Erythroblast (primary cell): ENCODE data around the gene CRTC2.

Source experiments
- GATA1 ChIP-seq: IDR thresholded peaks from 2 replicates; pipeline ENCODE4 v1.6.1; 2011; ENCODE audit warnings: low read depth, mild to moderate bottlenecking, control low read depth, low read length, moderate library complexity
- POLR2A ChIP-seq: IDR thresholded peaks from 2 replicates; pipeline ENCODE4 v1.6.1; 2011; ENCODE audit warnings: mild to moderate bottlenecking, low read length

DNA sequence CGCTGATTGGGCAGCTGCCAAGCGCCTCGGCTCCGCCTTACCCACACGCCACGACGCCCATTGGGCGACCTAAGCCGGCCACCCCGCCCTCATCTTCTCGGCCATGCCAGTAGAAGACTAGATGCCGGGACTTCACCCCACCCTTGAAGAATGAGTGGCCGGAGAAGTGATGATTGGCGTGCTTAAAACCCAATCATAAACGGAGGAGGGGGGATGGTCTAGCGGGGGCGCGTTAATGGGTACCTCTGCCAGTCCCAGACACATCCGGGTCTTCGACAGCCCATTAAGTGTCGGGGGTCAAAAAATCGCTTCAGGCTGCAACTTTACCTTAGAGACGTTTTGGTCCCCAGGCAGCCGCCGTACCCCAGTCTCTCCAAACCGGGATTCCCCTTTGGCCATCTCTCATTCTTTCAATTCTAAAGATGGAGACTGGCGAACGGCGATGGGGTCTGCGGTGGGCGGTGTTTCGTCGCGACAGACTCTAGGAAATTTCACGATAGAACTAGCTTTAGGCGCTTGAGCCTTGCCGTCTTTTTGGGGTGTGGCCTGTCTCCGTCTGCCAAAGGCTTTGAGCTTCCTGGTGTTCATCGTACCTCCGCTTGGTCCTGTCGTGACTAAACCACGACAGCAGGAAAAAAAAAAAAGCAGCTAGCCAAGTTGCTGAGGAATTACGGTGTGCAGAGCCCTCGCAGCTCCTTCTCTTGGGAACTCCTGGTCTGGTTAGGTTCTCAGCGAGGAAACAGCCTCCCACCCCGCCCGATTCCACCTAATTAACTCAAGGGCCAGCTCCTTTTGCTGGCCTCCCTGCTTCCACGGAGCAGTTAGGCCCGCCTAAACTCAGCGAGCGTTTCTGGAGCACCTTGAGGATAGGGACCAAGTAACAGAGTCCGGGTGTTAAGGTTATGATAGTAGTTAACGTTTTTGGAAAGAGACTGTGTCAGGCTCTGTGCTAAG, 35.2 kb downstream of the CRTC2 start, which contains the start of gene GATAD2B:
- TF ChIP-seq POLR2A (peak; percentile 71), GATA1 (no peak)
